ENCODE measurements around the gene ERAS.
"Not testable (repeated sequence)": the region's sequence is repeated elsewhere in the genome, so short reads cannot be mapped to it uniquely, and the experiment has no call there.

ERAS gene

GRCh38 chrX:48798318-48798717 lies 28.0 kb upstream of the ERAS start:
- no peak for FAIRE-seq

GRCh38 chrX:48800574-48801279 lies 25.6 kb upstream of the ERAS start:
- no peak for FAIRE-seq

DNA sequence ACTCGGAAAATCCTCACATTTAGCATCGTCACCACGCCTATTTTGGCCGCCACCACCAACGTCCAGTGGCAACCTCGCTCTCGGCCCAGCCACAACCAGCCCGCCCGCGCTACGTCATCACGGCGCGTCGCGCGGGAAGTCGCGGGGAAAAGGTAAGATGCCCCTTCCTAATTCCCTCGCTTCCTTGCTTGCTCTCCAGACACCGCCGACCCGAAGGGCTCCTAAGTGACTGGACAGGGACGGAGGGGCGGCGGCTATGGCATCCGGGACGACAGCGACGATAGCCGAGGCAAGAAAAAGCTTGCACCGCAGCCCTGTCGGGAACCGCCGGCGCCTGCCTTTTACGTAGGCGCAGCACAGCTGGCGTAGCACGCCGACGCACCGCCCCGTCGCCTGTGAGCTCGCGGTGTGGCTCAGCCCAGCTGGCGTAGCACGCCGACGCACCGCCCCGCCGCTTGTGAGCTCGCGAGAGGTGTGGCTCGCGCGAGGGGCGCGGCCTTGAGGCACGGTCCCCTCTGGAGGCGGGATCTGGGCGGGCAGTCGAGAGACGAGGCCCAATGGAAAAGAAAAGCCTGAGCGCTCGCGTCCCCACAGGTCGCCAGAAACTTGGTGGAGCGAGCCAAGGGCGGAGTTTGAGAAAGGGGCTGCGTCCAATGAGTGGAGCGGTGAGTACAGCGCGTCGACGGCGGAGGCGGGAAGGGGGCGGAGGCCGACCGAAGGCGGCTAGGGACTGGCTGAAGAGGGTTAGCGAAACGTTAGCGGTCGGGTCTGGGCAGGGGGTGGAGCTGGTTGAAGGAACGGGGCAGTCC lies 24.8 kb upstream of the ERAS start, which contains the start of gene HDAC6:
HDAC6 (plus strand) TSS at position 788 of the 809 bp plus-strand sequence. CDS start 626 bp downstream, outside the sequence.
- no peak for FAIRE-seq

DNA sequence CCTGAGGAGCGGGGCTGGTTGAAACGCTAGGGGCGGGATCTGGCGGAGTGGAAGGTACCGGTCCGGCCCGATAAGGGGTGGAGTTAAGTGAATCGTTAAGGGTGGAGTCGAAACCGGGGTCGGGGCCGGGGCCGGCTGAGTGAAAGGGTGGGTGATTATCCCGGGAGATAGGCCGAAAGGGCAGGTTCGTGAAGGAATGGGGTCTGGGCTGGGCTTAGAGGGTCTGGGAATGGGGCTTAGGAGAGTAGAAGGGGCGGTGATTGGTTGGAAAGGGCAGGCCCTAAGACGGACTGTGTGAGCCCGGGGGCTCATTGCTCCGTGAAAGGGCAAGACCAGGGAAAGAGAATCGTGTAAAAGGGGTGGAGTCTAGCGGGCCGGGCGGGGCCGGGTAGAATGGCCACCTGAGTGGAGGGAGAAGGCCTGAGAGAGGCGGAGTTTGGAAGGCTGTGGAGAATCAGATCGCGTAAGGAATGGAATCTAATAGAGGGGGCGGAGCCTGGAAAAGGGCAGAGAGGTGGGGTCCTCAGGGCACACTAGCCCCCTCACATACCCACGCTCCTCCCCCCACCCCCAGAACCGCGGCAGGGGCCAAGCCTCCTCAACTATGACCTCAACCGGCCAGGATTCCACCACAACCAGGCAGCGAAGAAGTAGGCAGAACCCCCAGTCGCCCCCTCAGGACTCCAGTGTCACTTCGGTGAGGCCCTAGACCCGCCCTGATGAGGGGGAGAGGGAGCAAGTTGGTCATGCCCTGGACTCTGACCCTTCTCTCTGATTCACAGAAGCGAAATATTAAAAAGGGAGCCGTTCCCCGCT lies 24.0 kb upstream of the ERAS start:
- no peak for FAIRE-seq

DNA sequence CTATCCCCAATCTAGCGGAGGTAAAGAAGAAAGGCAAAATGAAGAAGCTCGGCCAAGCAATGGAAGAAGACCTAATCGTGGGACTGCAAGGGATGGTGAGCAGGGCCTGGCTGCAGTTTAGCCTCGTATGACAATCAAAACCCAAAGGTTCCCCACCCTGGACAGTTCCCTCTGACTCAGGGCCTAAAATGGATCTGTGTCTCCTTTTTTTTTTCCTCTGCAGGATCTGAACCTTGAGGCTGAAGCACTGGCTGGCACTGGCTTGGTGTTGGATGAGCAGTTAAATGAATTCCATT lies 23.5 kb upstream of the ERAS start:
- no peak for FAIRE-seq

GRCh38 chrX:48806081-48806480 lies 20.2 kb upstream of the ERAS start:
- no peak for FAIRE-seq

DNA sequence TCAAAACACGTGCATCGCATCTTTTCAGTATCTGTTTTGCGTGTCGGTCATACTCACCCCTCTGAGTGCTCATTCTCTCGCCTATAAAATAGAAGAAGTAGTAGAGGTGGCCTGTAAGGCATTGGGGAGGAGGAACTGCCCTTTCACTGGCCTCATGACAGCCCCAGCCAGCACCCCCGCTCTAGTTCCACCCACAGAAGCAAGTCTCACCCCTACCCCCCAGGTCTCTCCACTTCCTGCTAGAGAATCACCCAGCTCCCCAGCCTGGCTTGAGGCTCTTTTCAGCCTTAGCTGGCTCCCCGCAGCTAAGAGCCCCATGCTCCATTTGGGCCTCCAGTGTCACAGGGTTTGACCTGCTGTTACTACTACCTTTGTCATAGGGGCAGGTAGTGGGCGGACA lies 12.7 kb upstream of the ERAS start:
- FAIRE-seq = no peak

DNA sequence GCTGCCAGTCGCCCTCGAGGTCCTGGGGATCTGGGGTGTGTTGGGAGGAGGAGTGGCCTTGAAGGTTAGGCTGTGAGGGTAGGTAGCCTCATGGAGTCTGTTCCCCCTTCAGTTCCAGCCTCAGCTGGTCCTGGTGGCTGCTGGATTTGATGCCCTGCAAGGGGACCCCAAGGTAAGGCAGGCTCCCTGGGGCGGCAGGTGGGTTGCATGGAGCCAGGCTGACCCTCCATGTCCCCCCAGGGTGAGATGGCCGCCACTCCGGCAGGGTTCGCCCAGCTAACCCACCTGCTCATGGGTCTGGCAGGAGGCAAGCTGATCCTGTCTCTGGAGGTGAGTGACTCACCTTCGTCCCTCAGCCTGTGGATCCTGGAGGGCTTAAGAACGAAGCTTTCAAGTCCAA lies 11.6 kb upstream of the ERAS start:
- no peak for FAIRE-seq

- FAIRE-seq = no peak
Observed at GRCh38 chrX:48815266-48815665, 11.0 kb upstream of the ERAS start.

GRCh38 chrX:48816014-48816810 lies 10.1 kb upstream of the ERAS start:
- FAIRE-seq = no peak

GRCh38 chrX:48818098-48818497 lies 8.2 kb upstream of the ERAS start:
- no peak for FAIRE-seq

DNA sequence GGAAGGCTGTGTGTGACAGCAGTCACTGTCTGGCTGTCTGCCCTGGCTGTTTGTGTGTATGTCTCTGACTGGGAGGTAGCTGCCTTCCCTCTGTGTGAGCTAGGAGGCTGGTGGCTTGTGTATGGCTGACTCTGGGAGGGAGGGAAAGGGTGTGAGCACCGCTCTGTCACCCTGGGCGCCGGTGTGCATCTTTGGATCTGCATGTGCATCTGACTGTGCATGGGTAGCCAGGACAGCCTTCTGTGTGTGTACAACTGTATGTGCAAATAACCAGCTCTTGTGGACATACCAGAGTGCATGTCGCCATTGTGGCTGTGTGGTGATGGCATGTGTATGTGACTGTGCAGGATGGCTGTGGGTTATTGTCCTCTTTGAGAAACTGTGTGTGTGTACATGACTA lies 7.4 kb upstream of the ERAS start:
- FAIRE-seq = no peak

- not testable (repeated sequence) for FAIRE-seq
Observed at GRCh38 chrX:48819394-48819793, 6.9 kb upstream of the ERAS start.

DNA sequence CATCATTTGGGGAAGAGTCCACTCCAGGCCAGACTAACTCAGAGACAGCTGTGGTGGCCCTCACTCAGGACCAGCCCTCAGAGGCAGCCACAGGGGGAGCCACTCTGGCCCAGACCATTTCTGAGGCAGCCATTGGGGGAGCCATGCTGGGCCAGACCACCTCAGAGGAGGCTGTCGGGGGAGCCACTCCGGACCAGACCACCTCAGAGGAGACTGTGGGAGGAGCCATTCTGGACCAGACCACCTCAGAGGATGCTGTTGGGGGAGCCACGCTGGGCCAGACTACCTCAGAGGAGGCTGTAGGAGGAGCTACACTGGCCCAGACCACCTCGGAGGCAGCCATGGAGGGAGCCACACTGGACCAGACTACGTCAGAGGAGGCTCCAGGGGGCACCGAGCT lies 3.3 kb upstream of the ERAS start:
- FAIRE-seq = no peak

DNA sequence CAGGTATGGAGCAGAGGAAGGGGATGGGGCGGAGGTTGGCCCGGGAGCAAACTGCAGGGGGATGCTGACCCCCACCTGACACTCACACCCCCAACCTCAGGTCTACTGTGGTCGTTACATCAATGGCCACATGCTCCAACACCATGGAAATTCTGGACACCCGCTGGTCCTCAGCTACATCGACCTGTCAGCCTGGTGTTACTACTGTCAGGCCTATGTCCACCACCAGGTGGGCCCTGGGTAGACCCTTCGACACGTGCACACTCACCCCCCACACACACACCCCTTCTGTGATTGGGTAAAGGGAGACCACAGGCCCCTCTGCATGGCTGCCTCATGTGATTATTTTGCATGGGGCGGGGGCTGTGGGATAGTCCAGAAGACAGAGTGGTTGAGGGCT lies 2.2 kb upstream of the ERAS start:
- FAIRE-seq = no peak

- FAIRE-seq = no peak
Observed at GRCh38 chrX:48826876-48827653, 752 bp downstream of the ERAS start.

- FAIRE-seq = no peak
Observed at GRCh38 chrX:48827654-48827968, 1.3 kb downstream of the ERAS start.

DNA sequence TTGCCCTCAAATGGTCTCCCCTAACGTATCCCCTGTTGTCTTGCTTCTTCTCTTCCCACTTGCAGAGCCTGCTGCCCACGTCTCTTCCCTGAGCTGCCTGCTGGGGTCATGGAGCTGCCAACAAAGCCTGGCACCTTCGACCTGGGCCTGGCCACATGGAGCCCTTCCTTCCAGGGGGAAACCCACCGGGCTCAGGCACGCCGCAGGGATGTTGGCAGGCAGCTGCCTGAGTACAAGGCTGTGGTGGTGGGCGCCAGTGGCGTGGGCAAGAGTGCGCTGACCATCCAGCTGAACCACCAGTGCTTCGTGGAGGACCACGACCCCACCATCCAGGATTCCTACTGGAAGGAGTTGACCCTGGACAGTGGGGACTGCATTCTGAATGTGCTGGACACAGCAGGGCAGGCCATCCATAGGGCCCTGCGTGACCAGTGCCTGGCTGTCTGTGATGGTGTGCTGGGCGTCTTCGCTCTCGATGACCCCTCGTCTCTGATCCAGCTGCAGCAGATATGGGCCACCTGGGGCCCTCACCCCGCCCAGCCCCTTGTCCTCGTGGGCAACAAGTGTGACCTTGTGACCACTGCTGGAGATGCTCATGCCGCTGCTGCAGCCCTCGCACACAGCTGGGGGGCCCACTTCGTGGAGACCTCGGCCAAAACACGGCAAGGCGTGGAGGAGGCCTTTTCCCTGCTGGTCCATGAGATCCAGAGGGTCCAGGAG lies 2.9 kb downstream of the ERAS start:
- no peak for FAIRE-seq

- FAIRE-seq = no peak
Observed at GRCh38 chrX:48831136-48831908, 5.0 kb downstream of the ERAS start.

DNA sequence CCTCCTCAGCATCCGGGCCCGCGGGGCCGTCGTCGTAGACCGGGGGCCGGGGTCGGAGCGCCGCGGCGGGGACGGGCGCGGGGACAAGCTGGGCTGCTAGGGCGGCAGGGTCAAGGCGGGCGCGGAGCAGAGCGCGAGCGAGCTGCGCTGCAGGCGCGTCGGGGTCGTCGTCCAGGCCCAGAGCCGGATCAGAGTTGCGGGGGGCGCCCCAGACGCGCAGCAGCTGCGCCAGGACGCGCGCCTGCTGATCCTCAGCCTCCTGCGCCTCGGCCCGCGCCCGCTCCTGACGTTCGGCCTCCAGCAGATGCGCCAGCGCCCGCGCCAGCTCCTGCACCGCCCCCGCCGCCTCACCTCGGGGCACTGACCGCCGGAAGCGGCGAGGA lies 5.6 kb downstream of the ERAS start:
- no peak for FAIRE-seq
